GM19043 (cell line): Measurements from ENCODE around the gene RBM20.

Experiments used
- ATAC-seq: cut with Tn5 transposase; IDR thresholded peaks from one replicate; pipeline ENCODE4 v1.9.1; 2021; ENCODE audit warnings: low read depth; ENCODE audit not compliant: unreplicated experiment

RBM20 gene

DNA sequence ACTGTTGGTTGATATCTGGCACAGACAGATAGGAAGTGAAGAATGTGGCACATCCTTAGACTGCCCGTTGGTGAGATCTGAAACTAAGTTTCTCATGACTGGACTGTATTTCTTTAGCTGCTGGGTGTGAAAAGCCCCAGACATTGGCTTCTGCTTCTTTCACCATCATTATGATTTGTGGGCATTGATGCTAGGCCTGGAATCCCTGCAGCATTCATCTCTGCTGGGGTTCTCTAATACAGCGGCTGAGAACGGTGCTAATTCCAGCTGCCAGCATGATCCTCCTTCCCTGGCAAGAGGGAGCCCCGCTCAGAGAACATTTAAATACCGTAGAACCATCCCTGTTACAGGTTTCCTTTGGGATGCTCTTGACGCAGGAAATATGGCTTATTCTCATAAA, 26.2 kb downstream of the RBM20 start:
- ATAC-seq = no peak

DNA sequence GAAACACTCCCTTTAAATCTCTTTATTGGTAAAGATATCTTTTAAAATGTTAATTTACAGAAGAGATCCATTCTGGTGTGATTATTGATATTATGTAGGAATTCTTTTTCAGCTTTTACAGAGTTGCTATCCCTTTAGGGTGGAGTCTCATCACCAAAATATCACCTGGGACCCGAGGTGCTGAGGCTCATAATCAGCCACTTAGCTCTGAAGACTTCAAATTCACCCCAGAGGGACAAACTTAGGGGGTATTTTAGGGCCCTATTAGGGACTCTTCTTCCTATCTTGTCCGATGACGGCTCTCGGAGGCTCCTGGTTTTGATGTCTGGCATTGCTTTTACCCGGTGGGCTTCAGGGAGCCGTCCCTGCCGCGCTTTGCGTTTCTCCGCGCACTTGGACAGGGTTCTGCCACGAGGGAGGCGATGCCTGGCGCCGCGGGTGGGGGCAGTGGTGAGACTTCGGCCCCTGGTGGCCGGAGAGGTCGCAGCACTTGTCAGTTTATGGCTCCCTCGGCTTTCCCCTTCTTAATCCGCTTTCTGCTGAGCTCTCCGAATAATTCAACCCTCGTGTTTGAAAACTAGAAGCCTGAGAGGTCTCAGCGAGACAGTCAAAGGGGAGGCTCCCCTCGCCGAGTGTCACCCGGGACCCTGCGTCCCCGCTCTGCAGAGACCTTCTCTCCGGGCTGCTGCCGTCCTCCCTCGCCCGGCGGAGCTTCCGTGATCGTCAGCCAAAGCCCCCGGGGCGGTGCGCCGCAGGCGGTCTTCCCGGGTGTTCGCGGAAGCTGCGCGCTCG, 27.8 kb downstream of the RBM20 start:
- peak; percentile 99 for ATAC-seq

DNA sequence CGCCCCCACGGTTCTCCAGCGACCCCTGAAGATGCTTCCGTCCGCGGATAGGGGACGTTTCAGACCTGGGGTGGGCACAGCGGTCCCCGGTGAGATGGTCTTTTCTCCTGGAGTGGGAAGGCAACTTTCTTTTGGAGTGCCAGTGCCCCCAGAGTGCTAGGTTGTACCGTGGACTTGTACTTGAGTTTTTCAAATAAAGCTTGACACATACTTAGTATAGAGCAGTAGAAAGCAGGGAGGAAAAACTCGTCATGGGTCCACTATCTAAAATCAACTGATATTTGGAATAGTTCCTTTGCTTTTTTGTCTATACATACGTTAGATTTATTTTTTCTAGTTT, 28.4 kb downstream of the RBM20 start:
- ATAC-seq = peak; percentile 18

DNA sequence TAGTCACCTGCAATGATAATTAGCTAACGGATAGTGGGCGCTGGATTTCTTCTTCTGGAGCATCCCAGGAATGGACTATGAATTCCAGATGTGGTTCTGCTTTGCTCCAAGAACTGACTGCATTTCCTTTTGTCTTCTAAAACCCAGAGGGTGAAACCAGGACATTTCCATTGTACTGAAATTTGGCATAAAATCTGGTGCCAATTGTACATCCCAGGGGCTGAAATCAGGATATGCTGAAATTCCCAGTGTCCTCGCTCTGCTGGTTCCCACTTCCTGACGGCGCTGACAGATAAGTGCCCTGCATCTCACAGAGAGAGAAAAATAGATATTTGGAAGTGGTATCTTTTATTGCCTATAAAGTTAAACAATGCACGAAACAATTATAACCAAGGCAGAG, 31.9 kb downstream of the RBM20 start:
- no peak for ATAC-seq

DNA sequence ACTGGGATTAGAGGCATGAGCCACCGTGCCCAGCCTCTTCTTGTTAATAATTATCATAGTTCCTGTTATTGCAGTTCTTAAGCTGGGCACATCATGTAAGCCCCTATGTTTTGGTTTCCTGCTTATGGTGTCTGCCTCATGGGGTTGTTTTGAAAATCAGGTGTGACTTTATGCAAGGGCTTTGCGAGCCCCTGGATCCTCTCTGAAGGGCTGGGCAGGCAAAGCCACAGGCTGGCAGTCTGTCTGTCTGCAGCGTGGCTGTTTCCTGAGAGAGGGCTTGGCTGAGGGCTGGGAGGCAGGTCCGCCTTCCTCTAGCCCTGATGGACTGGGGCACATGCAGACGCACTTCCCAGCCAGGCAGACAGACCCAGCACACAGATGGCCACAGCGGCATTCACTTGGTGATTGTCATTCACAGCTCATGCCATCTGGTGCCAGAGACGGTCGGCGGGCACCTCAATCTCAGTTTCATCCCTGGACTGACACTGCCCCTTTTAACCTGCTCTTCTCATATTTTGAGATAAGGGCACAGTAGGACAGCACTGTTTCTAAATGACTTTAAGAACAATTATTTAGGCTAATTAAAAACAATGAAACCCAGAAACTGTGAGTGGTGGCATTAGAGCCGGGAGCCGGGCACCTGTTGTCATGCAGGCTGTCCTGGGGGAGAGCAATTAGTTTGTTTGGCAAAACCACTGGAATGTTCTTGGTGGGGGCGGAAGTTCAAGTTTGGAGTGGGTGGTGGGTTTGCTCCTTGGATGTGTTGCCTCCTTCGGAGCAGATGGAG, 35.5 kb downstream of the RBM20 start:
- ATAC-seq = no peak

DNA sequence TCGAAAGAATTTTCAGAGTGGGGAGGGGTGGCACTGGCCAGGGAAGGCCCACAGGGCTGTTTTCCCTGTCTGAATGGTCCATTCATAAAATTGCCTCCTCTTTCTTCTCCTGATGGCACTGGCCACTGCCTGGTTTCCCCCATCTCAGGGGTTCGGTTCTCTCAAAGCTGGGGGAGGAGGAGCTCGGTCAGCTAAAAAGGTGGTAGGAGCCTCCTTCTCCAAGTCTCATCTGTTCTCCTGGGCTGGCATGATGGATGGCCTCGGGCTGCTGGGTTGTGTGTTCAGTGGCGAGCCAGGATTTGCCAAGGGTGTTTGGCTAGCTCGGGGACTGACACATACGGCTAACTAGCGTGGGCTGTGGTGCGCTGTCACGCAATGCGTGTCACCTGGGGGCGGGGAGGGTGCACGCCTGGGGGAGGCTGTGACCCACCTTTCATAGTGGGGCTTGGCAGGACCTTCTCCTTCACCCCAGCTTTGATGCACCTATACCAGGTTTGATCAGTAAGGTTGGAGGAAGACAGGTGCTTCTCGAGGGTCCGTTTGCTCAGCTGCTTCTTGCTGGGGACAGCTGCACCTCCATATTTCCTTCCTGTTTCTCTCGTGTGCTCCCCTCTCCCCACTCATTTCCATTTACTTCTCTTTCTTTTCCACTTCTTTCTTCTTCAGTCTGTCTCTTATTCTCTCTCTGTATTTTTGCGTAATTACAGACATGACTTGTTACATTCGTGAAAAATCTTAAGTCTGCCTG, 36.3 kb downstream of the RBM20 start:
- ATAC-seq = no peak

DNA sequence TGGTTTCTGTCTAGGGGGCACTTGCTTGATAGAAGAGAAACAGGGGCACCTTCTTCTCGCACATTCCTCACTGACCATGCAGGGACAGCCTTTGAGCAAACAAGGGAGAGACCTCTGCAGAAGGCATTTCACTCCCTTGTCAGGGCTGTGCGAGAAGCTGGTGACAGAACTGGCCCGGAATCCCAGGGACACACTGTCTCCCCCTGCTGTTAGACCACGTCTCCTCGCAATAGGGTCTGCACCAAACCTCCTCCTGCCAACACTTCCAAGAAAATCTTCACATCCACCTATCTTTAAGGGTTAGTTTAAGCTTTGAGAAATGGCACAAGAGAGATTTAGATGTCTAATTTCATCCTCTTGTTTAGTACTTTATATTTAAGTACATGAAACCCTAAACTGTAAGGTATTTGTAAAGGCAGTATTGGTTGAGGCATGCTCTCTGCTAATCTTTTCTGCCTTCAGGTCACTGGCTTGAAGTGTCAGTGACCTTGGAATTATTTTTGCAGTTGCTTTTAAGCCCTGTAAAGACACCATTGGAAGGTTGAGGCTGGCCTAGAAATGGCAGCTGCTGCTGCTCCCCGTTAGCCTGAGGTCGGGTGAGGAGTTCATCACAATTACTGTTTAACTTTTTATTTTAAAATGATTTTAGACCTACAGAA, 37.0 kb downstream of the RBM20 start:
- ATAC-seq = no peak

DNA sequence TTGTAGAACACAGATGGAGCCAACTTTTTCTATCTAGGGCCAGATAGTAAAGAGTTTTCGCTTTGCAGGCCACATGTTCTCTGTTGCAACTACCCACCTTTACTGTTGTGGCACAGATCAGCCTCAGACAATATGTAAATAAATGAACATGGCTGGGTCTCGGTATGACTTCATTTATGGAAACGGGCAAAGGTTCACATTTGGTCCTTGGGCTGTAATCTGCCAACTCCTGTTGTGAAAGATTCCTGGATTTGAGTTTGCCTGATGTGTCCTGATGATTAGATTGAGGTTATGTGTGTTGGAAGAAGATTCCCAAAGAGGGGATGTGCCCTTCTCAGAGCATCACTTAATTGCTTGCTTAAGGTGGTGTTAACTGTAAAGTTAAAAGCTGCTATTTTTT, 38.2 kb downstream of the RBM20 start:
- ATAC-seq = no peak

DNA sequence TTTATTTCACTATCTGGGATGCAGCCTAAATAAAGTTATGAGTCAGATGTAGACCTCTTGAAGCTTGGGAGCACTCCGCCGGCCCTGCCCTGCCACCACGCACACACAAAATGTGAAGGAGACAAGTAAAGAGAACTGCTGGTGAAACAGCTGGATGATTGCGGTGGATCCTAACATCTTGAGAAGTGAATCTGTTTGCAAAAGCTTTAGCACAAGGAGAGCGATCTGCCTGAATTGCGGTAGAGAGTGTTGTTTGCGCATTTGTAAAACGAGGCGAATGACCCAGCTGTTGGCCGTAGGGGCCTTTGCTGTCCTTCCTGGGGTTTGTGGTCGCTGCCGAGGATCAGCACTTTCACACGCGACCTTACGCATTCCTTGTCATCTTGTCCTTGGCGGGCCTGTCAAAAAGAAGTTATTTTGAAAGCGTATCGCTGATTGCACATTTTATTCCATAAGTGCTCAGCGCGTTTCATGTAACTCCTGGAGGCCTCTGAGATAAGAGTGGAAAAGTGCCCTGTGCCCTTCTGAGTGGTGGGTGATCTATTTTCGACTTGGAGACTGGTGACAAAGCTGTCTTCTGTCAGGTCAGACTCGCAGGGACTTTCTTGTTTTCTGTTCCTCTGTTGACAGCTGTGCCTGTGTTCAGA, 40.8 kb downstream of the RBM20 start:
- ATAC-seq = no peak

DNA sequence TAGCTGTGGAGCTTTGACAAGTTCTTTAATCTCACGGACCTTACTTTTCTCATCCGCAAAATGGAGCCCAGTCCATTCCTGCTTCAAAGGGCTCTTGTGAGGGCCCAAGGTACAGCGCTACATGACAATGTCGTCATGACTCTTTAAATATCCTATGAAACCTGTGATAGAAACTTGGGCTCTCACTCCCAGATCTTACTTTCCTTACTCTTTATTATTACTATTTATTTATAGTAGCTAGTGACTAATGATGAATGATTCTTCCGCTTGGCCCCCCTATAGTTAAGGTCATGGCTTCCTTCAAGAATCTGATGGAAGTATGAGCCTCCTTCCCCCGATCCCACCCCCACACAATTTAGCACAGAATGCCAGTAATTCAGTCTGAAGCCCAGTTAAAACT, 41.9 kb downstream of the RBM20 start:
- no peak for ATAC-seq

DNA sequence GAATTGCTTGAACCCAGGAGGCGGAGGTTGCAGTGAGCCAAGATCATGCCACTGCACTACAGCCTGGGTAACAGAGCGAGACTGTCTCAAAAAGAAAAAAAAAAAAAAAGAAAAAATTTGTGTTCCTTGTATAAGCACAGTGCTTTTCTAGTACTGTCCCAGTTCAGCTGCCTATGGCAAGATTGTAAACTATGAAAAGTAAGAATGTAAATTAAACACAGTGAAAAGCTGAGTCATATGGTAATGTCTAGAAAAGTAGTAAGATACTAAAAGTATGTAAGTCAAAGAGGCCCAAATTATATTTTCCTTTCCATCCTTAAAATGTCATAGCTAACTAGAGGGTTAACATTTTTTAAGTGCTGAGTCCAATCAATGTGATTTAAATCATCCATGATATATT, 42.8 kb downstream of the RBM20 start:
- ATAC-seq = no peak

DNA sequence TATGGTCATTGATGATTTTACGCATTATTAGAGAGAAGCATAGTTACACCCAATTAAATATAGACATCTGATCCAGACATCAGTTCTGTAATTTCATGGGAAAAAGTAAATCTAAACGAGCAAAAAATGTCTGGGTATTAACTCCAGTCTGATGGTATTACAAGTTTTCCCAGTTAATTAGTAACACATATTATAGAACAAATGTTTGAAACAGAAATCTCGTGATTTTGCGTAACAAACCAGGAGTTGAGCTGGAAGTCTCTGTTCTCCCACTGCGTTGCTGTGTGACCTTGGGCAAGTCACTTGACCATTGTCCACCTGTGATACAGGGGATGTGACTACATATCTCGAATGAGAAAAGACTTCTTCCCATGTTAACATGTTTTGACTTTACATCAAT, 43.3 kb downstream of the RBM20 start:
- ATAC-seq = no peak

DNA sequence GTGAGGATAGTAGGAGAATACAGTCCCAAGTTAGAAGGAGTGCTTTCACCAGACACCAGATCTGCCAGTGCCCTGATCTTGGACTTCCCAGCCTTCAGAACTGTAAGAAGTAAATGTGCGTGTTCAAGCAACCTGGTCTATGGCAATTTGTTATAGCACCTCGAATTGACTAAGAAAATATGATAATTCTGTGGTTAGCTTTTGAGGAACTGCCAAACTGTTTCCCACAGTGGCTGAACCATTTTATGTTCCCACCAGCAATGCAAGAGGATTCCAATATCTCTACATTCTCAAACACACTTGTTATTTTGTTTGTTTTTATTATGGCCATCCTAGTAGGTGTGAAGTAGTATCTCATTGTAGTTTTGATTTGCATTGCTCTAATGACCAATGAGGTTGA, 47.0 kb downstream of the RBM20 start:
- ATAC-seq = no peak

DNA sequence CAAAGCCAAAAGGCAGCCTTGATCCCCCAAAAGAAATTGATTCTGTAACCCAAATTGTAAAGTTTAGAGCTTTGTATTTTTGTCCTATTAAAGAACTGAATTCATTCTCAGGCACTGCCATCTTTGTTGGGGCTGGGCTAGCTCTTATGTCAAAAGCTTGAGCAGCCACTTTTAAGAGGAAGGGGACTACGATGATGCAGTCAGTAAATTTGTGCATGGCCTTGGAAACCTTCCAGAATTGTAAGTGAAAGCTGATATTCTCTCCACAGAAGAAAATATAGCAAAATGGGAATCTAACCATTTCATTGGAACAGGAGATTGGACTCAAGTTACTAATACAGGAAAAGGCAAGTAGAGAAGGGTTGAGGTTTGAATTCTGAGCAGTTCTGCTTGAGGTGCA, 50.1 kb downstream of the RBM20 start:
- no peak for ATAC-seq

DNA sequence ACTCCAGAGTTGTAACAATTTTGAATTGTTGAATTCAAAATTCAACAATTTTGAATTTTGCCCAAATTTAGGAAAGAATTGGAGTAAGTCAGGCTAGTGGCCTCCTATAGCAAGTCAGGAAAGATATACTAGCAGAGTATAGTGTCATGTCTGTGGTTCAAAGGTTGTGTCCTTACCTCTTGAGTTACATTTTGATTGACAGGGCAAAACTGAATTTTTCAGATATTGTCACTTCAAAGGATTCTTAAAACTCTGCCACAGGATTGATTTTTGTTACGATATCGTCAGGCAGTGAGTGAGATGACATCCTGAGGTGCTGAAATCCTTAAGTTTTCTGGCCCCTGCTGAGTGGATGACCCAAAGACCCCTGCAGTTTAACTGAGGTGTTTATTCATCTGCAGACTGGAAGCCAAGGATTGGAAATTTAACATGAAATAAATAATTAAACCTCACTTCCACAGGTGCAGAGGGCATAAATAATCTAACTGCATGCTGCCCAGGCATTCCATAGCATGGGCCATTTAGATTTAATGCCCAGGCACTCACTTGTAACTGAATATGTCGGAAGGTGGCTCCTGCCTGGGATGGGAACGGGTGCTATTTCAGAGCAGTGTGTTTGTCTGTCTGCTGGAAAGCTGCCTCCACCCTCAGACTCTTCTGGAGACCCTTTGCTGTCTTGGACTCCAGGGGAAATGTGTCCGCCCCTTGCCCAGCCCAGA, 50.8 kb downstream of the RBM20 start:
- ATAC-seq = no peak

DNA sequence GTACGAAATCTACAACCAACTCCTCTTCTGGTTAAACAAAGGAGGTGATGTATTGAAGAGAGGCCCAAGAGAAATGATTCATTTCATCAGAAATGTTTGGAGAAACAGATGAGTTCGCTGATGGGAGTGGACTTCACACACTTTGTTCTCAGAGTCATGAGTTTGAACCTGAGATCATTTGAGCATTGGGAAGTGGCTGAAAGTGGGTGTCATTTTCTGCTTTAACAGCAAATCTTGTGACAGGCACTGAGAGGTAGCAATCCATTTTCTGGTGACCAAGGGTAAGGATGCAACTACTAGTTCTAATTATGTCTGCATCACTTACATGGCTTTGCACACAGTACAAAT, 51.4 kb downstream of the RBM20 start:
- ATAC-seq = no peak

DNA sequence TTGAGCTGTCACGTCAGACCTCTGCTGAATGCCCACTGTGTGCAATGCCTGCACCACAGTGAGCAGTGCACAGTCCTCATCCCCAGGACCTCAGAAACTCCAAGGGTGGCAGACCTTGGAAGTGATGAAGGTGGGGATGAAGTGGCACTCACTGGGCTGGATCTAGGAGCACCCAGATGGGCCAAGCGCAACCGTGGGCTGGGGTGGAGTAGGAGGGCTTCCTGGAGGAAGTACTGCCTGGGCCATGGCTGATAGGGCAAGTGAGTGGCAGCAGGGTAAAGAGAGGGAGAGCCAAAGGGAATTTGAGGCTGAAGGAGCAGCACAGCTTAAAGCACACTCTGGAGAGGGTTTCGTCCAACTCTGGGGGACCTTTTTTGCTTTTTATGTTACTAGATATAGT, 52.3 kb downstream of the RBM20 start:
- no peak for ATAC-seq

DNA sequence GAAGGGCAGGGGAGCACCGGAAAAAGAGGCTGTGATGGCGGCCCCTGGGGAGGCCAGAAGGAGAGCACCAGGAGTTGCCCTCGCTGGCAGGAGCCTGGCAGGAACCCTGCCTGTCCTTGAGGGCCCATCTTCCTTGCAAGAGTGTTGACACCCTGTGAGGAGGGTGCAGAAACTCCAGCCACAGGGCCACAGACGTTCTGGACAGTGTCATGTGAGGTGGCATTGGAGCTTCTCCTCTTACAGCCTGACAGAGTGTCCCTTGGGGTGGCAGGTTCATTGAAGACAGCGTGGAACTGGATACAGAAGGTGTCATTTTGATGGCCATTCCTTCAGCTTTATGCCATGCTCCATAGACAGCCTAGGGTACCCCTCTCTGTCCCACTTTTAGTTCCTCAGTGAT, 54.2 kb downstream of the RBM20 start:
- no peak for ATAC-seq

DNA sequence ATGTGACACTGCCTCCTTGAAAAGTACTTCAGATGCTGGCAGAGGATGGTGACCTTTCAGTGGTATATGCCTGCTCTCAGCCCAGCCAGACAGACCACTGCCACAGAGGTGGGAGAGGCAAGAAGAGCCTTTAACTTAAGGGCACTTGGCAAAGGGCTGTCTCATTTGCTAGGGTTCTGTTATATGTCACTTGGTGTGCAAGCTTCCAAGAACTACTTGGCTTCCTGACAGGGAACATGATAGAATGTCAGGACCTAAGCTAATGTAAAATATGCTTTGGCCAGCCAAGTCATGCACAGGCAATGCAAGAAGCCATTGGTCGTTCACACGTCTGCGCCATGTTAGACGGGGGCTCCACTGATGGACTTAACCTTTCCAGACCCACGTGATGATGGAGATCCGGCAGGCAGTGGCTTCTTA, 54.7 kb downstream of the RBM20 start:
- no peak for ATAC-seq

DNA sequence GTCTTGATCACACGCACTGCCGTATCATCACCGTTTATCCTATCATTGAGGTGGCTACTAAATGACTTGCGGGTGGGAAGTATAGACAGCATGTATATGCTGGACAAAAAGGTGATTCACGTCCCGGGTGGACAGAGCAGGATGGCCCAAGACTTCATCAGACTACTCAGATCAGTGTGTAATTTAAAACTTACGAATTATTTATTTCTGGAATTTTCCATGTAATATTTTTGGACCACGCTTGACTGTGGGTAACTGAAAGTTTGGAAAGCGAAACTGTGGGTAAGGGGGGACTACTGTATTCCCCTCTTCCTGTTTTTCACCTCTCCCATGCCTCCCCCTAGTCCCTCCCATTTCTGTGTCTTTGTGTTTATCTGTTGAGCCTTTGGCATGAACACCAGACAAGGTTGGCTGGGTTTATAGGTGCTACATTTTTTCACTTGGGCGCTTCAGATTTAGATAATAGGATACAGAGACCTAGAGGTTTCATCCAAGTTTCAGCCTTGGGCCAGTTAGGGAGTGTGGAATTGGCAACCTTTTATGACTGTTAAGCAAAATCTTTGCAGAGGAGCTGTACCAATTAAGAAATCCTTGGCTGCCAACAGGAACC, 55.8 kb downstream of the RBM20 start:
- no peak for ATAC-seq
